Activated T-helper 1 cell treated with anti-CD3 and anti-CD28 coated beads, Interleukin-12 subunit alpha, Interleukin-12 subunit beta, Interleukin-2, Interleukin-4 antibody, amounts not matched to agents 30 ng/mL and 10 ng/mL and 1 ng/mL, durations not matched to agents 14 hours and 24 hours and 36 hours (primary cell): Measurements from ENCODE around the gene ITPR1. TPM values are rescaled to one million over a fixed set of nuclear protein-coding genes. Genes with fewer than 3 reads are reported as not detected.
"Not testable (repeated sequence)": the region's sequence is repeated elsewhere in the genome, so short reads cannot be mapped to it uniquely, and the experiment has no call there.

ENCODE experiments used
- DNase-seq: peaks from one replicate; pipeline ENCODE4 v3.0.0; 2021; ENCODE audit warnings: low spot score
- H3K27ac Mint-ChIP-seq: one replicate; pipeline ENCODE4 v1.8.0; 2021; ENCODE audit warnings: mild to moderate bottlenecking, mixed read lengths
- H3K27me3 Mint-ChIP-seq: one replicate; pipeline ENCODE4 v1.8.0; 2022; ENCODE audit warnings: mild to moderate bottlenecking, moderate library complexity, mixed read lengths; ENCODE audit not compliant: insufficient read depth
- H3K36me3 Mint-ChIP-seq: one replicate; pipeline ENCODE4 v1.8.0; 2021; ENCODE audit warnings: low read depth, mixed read lengths
- H3K4me1 Mint-ChIP-seq: one replicate; pipeline ENCODE4 v1.8.0; 2021; ENCODE audit warnings: low read depth, mixed read lengths
- H3K4me3 Mint-ChIP-seq: one replicate; pipeline ENCODE4 v1.8.0; 2021; ENCODE audit warnings: mild to moderate bottlenecking, moderate library complexity, mixed read lengths
- H3K9me3 Mint-ChIP-seq: one replicate; pipeline ENCODE4 v1.8.0; 2021; ENCODE audit warnings: mixed read lengths
- intact Hi-C: fragments of 100-400 bp; cut with micrococcal nuclease; formaldehyde crosslinking; loops from one replicate; pipeline ENCODE4 v1.15.1; 2024
- total RNA-seq: library from RNA; stranded (reverse); gene quantifications from 2 replicates; pipeline ENCODE4 v1.2.3, GENCODE V29; 2022

ITPR1 gene
- total RNA-seq, result 108 and 113 TPM in 2 replicates

DNA sequence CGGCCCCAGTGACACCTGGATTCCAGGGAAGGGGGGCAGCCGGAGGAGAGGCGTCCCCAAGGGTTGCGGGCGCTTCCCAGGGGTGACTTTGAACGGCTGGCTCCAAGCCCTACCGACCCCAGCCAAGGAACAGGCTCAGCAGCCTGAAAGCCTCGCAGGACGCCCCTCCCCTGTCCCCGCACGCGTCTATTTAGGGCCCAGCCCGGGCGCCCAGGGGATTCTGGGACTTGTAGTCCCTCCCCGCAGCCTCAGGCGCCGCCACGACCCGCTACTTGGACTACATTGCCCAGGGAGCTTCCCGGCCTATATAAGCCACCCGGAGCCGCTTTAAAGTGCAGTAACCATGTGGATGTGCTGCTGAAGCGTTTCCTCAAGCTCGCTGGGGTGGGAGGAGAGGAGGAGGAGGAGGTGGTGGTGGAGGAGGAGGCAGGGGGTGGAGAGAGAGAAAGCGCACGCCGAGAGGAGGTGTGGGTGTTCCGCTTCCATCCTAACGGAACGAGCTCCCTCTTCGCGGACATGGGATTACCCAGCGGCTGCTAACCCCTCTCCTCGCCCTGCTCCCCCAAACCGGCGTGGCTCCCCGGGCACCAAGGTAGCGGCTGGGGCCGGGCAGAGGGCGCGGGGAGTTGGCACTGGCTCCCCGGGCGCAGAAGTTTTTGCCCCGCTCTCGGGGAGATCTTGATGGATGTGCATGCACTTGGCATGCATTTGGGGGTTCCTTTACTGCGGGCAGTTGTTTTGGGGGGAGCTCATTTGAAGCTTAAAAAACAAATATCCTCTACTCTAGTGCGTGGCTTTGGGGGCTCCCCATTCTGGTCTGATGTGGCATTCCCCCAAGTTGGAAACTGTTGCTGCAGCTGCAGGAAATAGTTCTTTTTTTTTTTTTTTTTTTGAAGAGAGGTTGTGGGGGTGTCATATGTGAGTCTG is at the start of gene ITPR1:
TSS of gene ITPR1 (plus strand) at position 335 of the 927 bp plus-strand sequence. CDS start 23,144 bp downstream, outside the sequence.
- peak within 1 kb of the TSS; percentile 96 for H3K4me3 Mint-ChIP-seq
- H3K27me3 Mint-ChIP-seq, result peaks cover 35% of the 10 kb centered on the region
- peak within 1 kb of the TSS; percentile 83 for H3K27ac Mint-ChIP-seq
- H3K4me1 Mint-ChIP-seq, result peaks cover 59% of the 10 kb centered on the region
- intact Hi-C loops, result loop anchor here (1.0 to 10.0 kb wide), 16 partner anchors 18 to 1314 kb away; partner anchors contain the start of genes ARL8B, CRBN, EDEM1 and SETMAR
- peak; percentile 97 for DNase-seq
- H3K36me3 Mint-ChIP-seq, result peaks cover 34% of the 10 kb centered on the region
- no peaks in the 10 kb centered on the region for H3K9me3 Mint-ChIP-seq

GRCh38 chr3:4447295-4447999 is 45.7 kb upstream of the ITPR1 start:
- DNase-seq, result no peak
- H3K36me3 Mint-ChIP-seq, result peaks cover 22% of the 10 kb centered on the region
- no peaks in the 10 kb centered on the region for H3K4me1 Mint-ChIP-seq
- H3K9me3 Mint-ChIP-seq, result no peaks in the 10 kb centered on the region
- no peaks in the 10 kb centered on the region for H3K27me3 Mint-ChIP-seq
- no peak overlapping the region for H3K27ac Mint-ChIP-seq
- no peak overlapping the region for H3K4me3 Mint-ChIP-seq
- intact Hi-C loops, result no loop called here

GRCh38 chr3:4448187-4448586 is 45.0 kb upstream of the ITPR1 start:
- Mint-ChIP-seq H3K27me3 (no peaks in the 10 kb centered on the region), H3K9me3 (no peaks in the 10 kb centered on the region), H3K36me3 (peaks cover 20% of the 10 kb centered on the region), H3K4me1 (no peaks in the 10 kb centered on the region), H3K27ac (no peak overlapping the region), H3K4me3 (no peak overlapping the region)
- no peak for DNase-seq
- intact Hi-C loops, result no loop called here

- Mint-ChIP-seq H3K4me3 (no peak overlapping the region), H3K27me3 (no peaks in the 10 kb centered on the region), H3K4me1 (no peaks in the 10 kb centered on the region), H3K27ac (no peak overlapping the region), H3K36me3 (peaks cover 18% of the 10 kb centered on the region), H3K9me3 (no peaks in the 10 kb centered on the region)
- intact Hi-C loops, result no loop called here
- no peak for DNase-seq
Measured at GRCh38 chr3:4449043-4449805, 43.9 kb upstream of the ITPR1 start.

- Mint-ChIP-seq H3K9me3 (no peaks in the 10 kb centered on the region), H3K36me3 (peaks cover 8% of the 10 kb centered on the region), H3K27ac (no peak overlapping the region), H3K4me1 (no peaks in the 10 kb centered on the region), H3K4me3 (no peak overlapping the region), H3K27me3 (no peaks in the 10 kb centered on the region)
- intact Hi-C loops, result no loop called here
- DNase-seq, result no peak
Measured at GRCh38 chr3:4454142-4454541, 39.0 kb upstream of the ITPR1 start.

- H3K9me3 Mint-ChIP-seq, DNase-seq, H3K27me3 Mint-ChIP-seq, H3K4me1 Mint-ChIP-seq, H3K27ac Mint-ChIP-seq, intact Hi-C loops, H3K36me3 Mint-ChIP-seq, H3K4me3 Mint-ChIP-seq: not testable (repeated sequence)
Measured at GRCh38 chr3:4456780-4457179, 36.4 kb upstream of the ITPR1 start.

GRCh38 chr3:4458961-4459360 is 34.2 kb upstream of the ITPR1 start:
- intact Hi-C loops, result no loop called here
- no peak for DNase-seq
- no peak overlapping the region for H3K4me3 Mint-ChIP-seq
- no peak overlapping the region for H3K27ac Mint-ChIP-seq
- no peaks in the 10 kb centered on the region for H3K9me3 Mint-ChIP-seq
- no peaks in the 10 kb centered on the region for H3K36me3 Mint-ChIP-seq
- peaks cover 9% of the 10 kb centered on the region for H3K4me1 Mint-ChIP-seq
- no peaks in the 10 kb centered on the region for H3K27me3 Mint-ChIP-seq

GRCh38 chr3:4460334-4460733 is 32.8 kb upstream of the ITPR1 start:
- Mint-ChIP-seq H3K4me3 (no peak overlapping the region), H3K4me1 (peaks cover 11% of the 10 kb centered on the region), H3K27ac (no peak overlapping the region), H3K9me3 (no peaks in the 10 kb centered on the region), H3K27me3 (no peaks in the 10 kb centered on the region), H3K36me3 (no peaks in the 10 kb centered on the region)
- intact Hi-C loops, result no loop called here
- DNase-seq, result no peak

GRCh38 chr3:4461468-4462090 is 31.6 kb upstream of the ITPR1 start:
- intact Hi-C loops, result no loop called here
- Mint-ChIP-seq H3K27ac (no peak overlapping the region), H3K27me3 (no peaks in the 10 kb centered on the region), H3K4me3 (no peak overlapping the region), H3K9me3 (no peaks in the 10 kb centered on the region), H3K4me1 (peaks cover 18% of the 10 kb centered on the region), H3K36me3 (no peaks in the 10 kb centered on the region)
- no peak for DNase-seq

DNA sequence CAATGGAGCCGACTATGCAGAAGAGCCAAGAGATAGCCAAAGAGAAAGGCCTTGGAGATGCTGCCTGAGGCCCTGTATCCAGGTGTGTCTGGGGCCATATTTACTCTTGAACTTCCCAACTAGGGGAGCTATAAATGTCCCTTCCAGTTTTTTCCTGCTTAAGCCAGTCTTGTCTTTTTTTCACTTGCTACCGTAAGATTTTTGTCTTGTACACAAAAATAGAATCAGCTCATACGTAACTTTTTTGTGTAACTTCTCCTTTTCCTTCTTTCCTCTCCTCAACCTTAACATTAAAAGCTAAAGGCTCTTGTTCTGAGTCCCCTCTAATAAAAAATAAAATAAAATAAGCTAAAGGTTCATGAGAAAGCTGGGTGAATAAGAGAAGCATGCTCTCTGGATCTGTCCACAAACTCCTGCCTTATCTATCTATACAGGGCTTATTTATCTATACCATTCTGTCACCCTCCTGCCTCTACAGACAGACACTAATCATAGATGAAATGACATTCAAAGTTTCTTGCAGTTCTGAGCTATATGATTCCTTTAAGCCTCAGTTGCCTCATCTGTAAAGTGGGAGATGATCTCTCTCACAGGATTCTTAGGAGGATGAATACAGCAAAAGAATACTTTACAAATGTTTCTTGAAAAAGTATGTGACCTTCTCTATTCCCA is 30.6 kb upstream of the ITPR1 start:
- H3K9me3 Mint-ChIP-seq, result no peaks in the 10 kb centered on the region
- no peaks in the 10 kb centered on the region for H3K36me3 Mint-ChIP-seq
- H3K4me1 Mint-ChIP-seq, result peaks cover 22% of the 10 kb centered on the region
- no peak overlapping the region for H3K4me3 Mint-ChIP-seq
- DNase-seq, result no peak
- intact Hi-C loops, result no loop called here
- H3K27ac Mint-ChIP-seq, result no peak overlapping the region
- H3K27me3 Mint-ChIP-seq, result no peaks in the 10 kb centered on the region

DNA sequence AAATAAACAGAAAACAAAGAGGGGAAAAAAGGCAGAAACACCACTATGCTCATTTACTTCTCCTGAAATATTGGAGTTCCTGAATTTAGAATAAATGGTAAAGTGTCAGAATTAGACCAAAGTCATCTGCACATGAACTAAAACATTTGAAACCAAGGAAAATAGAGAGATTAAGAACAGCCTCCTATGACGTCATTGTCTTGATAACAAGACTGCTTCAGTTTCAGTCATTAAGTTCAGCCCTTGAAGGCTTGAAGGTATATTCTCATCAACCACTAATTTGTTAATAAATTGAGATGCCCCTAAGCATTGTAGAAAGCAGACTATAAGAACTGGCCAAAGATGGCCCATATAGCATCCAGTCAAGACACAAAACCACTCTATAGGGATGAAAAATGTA is 28.6 kb upstream of the ITPR1 start:
- peaks cover 23% of the 10 kb centered on the region for H3K4me1 Mint-ChIP-seq
- H3K27me3 Mint-ChIP-seq, result no peaks in the 10 kb centered on the region
- DNase-seq, result no peak
- no peaks in the 10 kb centered on the region for H3K36me3 Mint-ChIP-seq
- intact Hi-C loops, result no loop called here
- H3K27ac Mint-ChIP-seq, result no peak overlapping the region
- H3K9me3 Mint-ChIP-seq, result no peaks in the 10 kb centered on the region
- H3K4me3 Mint-ChIP-seq, result no peak overlapping the region
